ENCODE data around the gene C22orf15.

C22orf15 gene

GRCh38 chr22:23774114-23774921, 11.5 kb downstream of the C22orf15 start:
- no peak for DNase-seq

DNA sequence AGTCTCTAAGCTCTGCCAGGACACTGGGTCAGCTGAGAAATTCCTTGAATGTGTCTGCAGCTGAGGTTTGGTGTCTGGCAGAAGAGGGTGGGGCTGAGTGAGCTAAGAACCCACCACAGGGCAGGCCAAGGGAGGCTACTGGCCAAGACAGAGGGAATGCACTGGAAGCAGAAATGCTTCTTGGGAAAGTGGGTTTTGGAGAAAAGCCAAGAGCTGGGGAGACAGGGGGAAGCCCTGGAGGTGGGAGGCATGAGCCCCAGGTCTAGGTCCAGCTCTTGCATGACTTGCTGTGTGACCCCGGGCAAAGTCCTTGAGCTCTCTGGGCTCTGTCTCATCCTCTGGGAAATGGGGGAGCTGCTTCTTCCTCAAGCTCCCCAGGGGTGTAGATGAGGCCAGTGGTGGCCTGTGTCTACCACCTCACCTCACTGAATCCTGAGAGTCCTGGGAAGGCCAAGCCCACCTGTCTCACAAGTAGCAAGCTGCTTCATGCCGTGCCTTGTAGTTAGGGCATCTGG, 12.2 kb downstream of the C22orf15 start:
- DNase-seq, result no peak

- DNase-seq, result no peak
These were observed 13.1 kb downstream of the C22orf15 start for GRCh38 chr22:23775779-23776375.

DNA sequence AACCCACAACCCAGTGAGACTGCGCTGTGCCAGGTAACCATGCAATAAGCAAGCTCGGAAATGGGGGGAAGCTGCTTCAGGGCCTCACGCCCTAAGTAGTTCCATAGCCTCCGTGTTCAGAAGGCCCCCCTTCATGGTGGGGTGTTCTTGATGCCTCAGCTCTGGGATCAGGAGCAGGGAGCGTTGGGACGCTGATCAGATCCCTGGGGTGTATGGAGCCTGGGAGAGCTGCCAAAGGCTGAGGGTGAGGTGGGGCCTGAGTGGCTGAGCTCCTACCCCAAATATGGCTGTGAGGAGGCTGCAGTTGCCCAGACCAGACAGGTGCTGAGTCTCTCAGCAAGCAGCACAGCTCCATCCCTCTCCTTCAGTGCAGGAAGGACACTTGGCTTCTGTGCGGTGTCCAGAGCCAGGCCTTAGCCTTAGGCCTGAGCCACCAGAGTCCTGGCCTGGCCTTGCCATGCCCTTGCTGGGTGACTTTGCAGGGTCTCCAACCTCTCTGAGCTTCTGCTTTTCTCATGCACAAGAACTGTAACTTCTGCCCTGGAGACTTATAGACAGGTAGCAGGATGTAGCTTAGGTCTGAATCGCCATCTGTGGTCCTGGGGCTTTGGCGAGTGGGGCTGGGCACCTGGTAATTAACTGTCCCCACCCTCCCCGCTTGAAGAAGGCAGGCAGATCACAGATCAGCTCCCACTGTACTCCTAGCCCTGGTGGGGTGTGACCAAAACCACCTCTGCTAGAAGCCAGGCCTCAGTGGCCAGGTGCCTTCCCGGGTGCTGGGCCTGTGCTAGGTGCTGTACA, 15.2 kb downstream of the C22orf15 start:
- DNase-seq, result no peak

- DNase-seq, result no peak
These were observed 15.7 kb downstream of the C22orf15 start for GRCh38 chr22:23778577-23778900.

- no peak for DNase-seq
These were observed 16.3 kb downstream of the C22orf15 start for GRCh38 chr22:23779083-23779482.

GRCh38 chr22:23779731-23780130, 16.9 kb downstream of the C22orf15 start:
- no peak for DNase-seq

DNA sequence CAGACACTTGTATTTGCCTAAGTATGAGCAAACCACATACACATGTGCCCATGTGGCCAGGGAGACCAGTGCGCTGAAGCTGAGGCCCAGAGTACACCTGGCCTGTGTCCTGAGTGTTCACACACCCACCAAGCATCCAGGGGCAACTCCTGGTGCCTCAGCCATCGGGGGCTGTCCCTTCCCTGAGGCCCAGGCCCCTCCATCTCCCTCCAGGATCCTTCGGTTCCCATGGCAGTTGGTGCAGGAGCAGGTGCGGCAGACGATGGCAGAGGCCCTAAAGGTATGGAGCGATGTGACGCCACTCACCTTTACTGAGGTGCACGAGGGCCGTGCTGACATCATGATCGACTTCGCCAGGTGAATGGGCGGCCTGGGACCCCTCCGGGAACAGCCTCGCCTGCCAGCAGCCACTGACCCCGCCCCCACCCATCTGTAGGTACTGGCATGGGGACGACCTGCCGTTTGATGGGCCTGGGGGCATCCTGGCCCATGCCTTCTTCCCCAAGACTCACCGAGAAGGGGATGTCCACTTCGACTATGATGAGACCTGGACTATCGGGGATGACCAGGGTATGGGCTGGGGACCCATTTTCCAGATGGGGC, 17.5 kb downstream of the C22orf15 start:
- no peak for DNase-seq

DNA sequence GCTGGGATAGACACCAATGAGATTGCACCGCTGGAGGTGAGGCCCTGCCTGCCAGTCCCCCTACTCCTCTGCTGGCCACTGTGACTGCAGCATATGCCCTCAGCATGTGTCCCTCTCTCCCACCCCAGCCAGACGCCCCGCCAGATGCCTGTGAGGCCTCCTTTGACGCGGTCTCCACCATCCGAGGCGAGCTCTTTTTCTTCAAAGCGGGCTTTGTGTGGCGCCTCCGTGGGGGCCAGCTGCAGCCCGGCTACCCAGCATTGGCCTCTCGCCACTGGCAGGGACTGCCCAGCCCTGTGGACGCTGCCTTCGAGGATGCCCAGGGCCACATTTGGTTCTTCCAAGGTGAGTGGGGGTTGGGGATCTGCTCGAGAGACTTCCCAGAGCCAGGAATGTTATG, 18.3 kb downstream of the C22orf15 start:
- DNase-seq, result no peak

DNA sequence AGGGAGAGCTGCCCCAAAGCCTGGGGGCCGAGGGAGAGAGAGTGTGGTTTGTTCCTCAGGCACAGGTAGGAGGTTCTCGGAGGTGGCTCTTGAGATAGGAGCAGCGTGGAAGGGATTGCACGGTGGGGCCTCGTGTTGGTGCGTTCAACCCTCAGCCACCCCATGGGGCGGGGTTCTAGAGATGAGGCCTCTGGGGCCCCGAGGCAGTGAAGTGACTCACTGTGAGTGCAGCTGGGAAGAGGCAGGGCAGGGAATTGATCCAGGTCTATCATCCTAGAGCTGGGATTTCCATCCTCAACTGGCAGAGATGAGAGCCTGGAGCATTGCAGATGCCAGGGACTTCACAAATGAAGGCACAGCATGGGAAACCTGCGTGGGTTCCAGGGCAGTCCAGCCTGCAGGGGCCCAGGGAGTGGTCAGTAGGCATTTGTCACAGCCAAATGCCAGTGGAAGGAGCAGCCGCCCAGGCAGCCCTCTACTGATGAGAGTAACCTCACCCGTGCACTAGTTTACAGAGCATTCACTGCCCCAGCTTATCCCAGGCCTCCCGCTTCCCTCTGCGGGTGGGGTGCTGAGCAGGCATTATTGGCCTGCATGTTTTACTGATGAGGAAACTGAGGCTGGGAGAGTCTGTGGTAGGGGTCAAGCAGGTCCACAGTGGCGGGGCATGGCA, 18.9 kb downstream of the C22orf15 start:
- no peak for DNase-seq

GRCh38 chr22:23782252-23782651, 19.5 kb downstream of the C22orf15 start:
- DNase-seq, result no peak

DNA sequence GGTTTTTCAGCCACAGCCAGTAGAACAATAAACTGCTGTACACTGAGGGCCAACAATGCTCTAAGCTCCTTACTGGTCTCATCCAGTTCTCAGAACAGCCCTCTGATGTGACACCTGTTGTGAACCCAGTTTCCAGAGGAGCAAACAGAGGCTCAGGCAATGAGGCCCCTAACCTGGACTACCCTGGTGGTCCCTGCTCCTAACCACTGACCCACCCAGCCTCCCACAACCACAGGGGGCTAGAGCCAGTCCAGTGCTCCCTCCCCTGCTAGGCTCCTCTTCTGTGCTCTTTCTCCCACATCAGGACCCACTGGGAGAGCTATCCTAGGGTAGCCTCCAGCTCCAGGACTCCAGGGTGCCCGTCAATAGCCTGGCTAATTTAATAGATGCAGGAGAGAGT, 19.9 kb downstream of the C22orf15 start:
- no peak for DNase-seq

DNA sequence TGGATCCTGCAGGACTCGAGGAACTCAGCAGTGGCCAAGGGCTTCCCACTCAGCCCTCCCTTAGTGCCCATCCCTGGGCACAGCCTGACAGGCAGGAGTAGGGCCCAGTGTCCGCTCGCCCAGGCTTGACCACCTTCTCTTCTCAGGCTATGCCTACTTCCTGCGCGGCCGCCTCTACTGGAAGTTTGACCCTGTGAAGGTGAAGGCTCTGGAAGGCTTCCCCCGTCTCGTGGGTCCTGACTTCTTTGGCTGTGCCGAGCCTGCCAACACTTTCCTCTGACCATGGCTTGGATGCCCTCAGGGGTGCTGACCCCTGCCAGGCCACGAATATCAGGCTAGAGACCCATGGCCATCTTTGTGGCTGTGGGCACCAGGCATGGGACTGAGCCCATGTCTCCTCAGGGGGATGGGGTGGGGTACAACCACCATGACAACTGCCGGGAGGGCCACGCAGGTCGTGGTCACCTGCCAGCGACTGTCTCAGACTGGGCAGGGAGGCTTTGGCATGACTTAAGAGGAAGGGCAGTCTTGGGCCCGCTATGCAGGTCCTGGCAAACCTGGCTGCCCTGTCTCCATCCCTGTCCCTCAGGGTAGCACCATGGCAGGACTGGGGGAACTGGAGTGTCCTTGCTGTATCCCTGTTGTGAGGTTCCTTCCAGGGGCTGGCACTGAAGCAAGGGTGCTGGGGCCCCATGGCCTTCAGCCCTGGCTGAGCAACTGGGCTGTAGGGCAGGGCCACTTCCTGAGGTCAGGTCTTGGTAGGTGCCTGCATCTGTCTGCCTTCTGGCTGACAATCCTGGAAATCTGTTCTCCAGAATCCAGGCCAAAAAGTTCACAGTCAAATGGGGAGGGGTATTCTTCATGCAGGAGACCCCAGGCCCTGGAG, 20.7 kb downstream of the C22orf15 start:
- no peak for DNase-seq

GRCh38 chr22:23784215-23784732, 21.5 kb downstream of the C22orf15 start:
- no peak for DNase-seq

- no peak for DNase-seq
These were observed 23.5 kb downstream of the C22orf15 start for GRCh38 chr22:23786261-23786710.

- DNase-seq, result peak; percentile 74
These were observed 24.2 kb downstream of the C22orf15 start, which contains the start of gene SMARCB1 for GRCh38 chr22:23786752-23787599. TSS of gene SMARCB1 (plus strand) at chr22:23786966. CDS start at chr22:23787170, 204 bp downstream.

DNA sequence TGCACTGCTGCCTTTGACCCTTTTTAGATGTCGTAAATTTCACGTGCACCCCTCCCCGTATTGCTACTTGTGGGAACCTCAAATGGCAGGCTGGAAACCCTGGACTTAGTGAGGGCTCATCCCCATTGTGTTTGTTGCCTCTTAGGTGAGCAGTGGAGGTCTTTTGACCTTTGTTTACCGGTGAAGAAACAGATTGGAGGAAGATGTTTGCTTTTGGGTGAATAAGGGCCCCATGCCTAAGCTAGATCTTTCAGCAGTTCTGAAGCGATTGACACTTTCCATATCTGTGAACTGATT, 24.8 kb downstream of the C22orf15 start:
- DNase-seq, result no peak

DNA sequence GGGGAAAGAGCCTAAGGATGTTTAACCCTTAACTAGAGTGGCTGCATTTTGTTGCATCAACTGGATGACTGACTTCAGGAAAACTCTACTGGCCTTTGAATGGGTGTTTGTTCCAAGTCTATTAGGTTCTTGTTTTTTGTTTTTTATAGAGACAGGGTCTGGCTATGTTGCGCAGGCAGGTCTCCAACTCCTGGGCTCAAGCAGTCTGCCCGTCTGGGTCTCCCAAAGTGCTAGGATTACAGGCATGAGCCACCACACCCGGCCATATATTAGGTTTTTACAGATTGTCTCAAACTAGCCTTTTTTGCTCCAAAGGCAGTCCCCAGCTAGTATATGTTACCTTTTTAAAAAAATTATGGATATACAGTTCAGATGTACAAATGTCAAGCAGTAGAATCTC, 25.1 kb downstream of the C22orf15 start:
- DNase-seq, result no peak

DNA sequence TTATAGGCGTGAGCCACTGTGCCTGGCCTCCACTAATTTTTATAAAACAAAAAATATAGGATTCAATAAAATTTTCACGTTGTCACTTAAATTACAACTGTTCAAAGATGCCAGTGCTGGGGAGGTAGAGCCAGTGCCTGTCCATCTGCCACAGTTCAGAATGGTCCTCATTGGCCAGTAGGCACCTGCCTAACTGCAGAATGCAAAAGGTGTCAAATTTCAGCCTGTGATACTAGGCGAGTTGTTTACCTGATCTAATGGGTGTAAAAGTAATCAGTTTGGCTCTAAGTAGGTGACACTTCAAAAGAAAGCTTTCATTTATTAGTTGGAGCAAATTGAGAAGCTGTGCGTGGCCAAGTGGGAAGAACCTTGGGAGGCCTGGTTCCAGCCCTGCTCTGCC, 26.3 kb downstream of the C22orf15 start:
- no peak for DNase-seq

- no peak for DNase-seq
These were observed 26.8 kb downstream of the C22orf15 start for GRCh38 chr22:23789638-23790037.

Measured in NCI-H510A (cell line).